Activated CD4-positive, alpha-beta T cell treated with anti-CD3 and anti-CD28 coated beads, Interleukin-10, Interleukin-2, amounts not matched to agents 100 ng/mL and 50 ng/mL, durations not matched to agents 16 hours and 8 hours (primary cell): ENCODE data around the gene ROR2.

Experiments used
- DNase-seq: peaks from one replicate; pipeline ENCODE4 v3.0.0-alpha.2; 2020

ROR2 gene

GRCh38 chr9:91900055-91900796, 49.8 kb downstream of the ROR2 start:
- DNase-seq = no peak

DNA sequence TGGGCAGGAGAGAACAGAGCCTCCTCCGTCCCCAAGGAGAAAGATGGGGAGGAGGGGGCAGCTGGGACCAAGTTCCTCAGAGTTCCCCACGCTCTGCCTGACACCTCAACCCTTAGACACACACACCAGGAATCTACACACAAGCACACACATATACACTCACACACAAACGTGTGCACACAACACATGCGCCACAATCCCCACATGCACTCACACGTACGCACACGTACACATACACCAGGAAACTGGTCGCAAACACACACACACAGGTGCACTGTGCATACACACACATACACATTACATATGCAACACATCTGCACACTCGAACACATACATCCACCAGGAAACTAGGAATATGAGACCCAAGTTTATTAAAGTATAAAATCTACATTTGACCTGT, 50.4 kb downstream of the ROR2 start:
- no peak for DNase-seq

- DNase-seq = no peak
Measured at GRCh38 chr9:91899219-91899563, 50.8 kb downstream of the ROR2 start.

- no peak for DNase-seq
Measured at GRCh38 chr9:91898451-91899218, 51.4 kb downstream of the ROR2 start.

GRCh38 chr9:91897201-91897600, 52.8 kb downstream of the ROR2 start:
- DNase-seq = no peak

DNA sequence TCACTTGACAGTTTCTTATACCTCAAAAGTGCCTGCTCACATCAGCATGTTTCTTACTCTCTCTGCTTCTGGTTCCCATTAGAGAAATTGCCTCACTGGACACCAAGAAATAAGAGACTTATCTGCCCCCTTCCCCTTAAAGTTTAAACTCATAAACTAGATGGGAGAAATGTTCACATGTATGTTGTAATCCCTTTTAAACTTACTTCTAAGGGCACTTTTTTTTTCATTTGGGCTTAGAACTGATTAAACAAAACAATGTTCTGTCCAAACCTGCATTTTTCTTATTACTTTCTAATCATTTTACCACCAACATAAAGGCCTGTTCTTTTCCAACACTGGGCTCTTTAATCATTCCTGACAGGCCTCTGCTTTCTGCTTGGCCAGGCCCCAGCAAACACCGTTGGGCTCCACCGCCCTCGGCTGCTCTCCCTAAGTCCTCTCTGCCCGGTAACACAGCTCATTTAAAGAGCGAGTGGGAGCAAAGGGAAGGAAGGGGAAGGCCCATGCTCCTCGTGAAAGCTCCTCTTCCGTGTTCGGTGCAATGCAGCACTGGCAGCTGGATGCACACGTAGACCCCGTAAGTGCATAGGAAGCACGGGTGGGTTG, 53.4 kb downstream of the ROR2 start:
- no peak for DNase-seq

DNA sequence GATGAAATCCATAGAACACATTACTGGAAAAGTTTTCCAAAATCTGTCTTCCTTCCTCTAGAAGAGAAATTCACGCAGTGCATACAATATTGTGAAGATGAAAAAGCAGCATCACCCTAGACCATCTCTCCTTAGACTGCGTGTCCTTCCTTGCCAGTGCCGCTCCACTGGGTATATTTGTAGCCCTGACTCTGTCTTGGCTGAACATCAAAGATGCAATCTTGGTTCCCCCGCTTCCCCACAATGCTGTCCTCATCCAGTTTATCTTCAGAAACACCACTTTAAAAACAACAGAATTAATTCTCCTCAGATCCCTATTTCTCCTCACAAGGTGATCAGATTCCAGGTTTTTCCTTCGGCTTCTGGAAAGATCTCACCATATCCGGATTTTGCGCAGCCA, 53.9 kb downstream of the ROR2 start:
- DNase-seq = no peak

DNA sequence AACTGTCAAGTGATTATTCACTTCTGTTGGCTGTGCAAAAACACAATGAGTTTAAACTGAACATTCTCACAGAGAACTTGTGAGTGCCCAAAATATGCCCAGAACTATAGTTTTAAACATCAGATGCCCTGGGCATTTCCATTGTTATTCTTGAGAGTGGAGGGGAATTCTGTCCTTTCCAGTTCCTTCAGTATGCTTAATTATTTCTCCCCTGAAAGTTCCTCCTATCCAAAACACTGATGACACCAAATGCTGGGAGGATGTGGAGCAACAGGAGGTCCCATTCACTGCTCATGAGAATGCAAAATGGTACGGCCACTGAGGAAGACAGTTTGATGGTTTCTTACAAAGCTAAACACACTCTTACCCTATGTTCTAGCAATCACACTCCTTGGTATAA, 55.5 kb downstream of the ROR2 start:
- no peak for DNase-seq

- DNase-seq = no peak
Measured at GRCh38 chr9:91894023-91894422, 56.0 kb downstream of the ROR2 start.

DNA sequence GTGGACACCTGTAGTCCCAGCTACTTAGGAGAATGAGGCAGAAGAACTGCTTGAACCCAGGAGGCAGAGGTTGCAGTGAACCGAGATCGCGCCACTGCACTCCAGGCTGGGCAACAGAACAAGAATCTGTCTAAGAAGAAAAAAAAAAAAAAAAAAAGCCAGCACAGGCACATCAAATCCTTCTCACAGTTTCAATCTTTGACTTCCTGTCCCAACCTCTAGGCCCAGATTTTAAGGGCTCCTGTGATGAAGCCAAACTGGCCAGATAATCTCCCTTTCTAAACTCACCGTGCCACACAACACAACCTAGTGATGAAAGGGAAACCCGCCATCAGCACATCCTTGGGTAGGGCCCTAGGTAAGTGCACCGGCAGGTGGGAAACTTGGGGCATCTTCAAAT, 58.1 kb downstream of the ROR2 start:
- DNase-seq = no peak

DNA sequence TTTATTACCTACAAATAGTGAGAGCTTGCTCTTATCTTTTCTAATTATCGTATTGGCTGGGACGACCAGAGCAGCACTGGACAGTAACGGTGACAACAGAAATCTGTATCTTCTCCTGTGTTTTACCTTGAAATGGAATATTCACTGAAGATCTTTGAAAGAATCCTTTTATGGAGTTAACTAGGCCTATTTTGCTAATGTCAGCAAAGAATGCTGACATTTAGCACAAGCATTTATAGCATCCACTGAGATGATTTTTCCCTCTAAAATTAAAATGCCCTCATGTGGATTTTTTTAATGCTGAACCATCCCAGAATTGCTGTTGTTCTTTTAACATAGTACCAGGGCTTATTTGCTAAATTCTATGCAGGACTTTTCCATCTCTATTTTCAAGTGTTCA, 59.4 kb downstream of the ROR2 start:
- no peak for DNase-seq

GRCh38 chr9:91889161-91889911, 60.7 kb downstream of the ROR2 start:
- DNase-seq = no peak

DNA sequence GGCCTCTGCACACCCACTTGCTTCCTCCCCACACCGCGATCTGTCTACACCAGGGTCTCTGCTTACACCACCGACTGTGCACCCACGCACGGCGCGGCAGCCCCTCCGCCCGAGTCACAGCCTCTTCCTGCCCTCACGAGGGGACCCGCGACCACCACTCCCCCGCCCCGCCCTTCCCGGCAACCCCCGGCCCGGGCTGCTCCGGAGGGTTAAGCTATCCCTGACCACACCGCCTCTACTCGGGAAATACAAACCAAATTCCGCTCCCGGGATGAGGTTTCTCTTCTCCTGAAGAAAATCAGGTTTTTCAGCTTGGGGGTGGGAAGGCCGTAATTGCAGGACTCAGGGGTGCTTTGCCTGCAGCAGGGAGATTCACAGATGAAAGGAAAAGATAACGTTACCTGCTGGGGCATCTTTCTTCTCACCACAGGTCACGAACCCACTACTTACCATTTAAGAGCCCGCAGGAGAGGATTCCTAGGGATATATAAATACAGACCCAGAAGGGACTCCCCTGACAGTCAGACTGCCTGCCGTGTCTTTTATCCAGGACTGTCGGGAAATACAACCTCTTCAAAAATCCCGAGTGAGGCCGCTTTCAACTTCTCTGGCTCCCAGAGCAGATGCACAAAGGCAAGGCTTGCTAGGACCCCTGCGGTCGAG, 63.5 kb downstream of the ROR2 start:
- DNase-seq = no peak

DNA sequence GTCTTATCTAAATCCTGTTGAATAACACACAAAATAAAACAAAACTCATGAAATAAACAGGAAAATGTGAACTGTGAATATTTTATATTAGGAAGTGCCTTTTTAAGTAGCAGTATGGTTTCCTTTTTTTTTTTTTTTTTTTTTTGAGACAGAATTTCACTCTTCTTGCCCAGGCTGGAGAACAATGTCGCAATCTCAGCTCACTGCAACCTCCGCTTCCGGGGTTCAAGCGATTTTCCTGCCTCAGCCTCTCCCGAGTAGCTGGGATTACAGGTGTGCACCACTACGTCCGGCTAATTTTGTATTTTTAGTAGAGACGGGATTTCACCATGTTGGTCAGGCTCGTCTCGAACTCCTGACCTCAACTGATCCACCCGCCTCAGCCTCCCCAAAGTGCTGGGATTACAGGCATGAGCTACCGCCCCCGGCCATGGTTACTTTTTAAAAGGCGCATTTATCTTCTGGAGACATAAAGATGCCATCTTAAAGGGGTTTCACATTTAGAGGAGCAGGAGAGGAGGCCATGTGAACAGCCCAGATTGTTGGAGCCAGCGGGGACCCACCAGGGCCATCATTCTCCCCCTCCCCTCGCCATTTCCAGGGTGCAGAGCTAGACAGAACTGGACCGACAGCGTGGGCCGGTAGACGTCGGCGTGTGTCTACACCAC, 64.1 kb downstream of the ROR2 start:
- no peak for DNase-seq

- no peak for DNase-seq
Measured at GRCh38 chr9:91884696-91885687, 65.0 kb downstream of the ROR2 start.

GRCh38 chr9:91884153-91884552, 65.9 kb downstream of the ROR2 start:
- DNase-seq = no peak

GRCh38 chr9:91883503-91883902, 66.5 kb downstream of the ROR2 start:
- DNase-seq = no peak

- peak; percentile 4 for DNase-seq
Measured at GRCh38 chr9:91882627-91883026, 67.4 kb downstream of the ROR2 start.

DNA sequence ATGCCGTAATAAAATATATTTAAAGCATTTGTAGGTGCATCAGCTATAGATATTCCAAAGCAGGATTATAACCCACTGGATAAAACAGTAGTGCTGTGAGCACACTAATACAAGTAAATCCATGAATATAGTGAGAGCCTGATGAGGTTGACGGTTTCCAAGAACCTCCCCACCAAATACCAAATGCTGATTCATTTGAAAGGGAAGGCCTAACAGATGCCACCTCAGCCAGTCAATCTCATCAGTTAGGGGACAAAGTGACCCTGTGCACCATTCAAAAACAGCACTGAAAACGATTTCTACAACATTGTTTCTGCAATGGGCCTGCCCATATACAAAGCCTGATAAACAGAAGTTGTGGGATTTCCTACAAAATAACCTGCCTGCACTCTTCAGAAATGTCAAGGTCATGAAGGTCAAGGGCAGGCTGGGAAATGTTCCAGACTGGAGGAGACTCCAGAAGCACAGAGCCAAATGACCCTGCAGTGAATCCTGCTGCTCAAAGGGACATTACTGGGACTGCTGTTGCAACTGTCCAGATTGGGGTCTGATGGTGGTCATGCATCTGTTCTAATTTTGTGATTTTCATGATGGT, 69.6 kb downstream of the ROR2 start:
- DNase-seq = no peak

DNA sequence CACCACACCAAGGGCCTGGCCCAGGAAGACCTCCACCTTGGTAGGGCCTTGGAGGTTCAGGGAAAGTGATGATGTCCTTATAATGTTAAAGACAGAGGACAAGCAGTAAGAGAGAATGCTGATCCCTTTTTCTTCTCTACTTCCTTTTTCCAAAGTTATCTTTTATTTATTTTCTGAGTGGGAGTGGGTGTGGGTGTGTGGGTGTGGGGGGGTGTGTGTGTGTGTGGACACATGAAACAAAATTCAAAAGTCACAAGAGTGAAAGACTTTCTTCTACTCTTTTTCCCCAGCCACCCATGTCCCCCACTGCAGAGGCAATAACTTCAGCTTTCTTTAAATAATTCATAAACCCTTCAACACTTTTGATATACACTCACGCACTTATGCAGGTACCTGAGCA, 70.8 kb downstream of the ROR2 start:
- no peak for DNase-seq

GRCh38 chr9:91873637-91874051, 76.4 kb downstream of the ROR2 start:
- no peak for DNase-seq
